Esophagus mucosa (tissue), 1 donor: ENCODE measurements around the gene SPSB3. TPM values are rescaled to one million over a fixed set of nuclear protein-coding genes. Genes with fewer than 3 reads are reported as not detected.

ENCODE experiments used
- ATAC-seq: fragments of 200-7000 bp; cut with Tn5 transposase; one replicate; pipeline ENCODE4 v1.9.1; 2020
- total RNA-seq: library from RNA; stranded (reverse); gene quantifications from one replicate; pipeline ENCODE4 v1.2.4, GENCODE V29; 2023
- donor health status: DM: yes; HTN: yes; CAD: no.

The SPSB3 gene
- total RNA-seq, 1 donor from 2014 or later: 23.5 TPM

GRCh38 chr16:1788095-1788707 lies 5.8 kb upstream of the SPSB3 start:
- no peak for ATAC-seq

GRCh38 chr16:1787322-1788094 lies 5.1 kb upstream of the SPSB3 start:
- no peak for ATAC-seq

GRCh38 chr16:1787056-1787321 lies 4.6 kb upstream of the SPSB3 start:
- ATAC-seq: no peak

GRCh38 chr16:1786242-1787055 lies 4.1 kb upstream of the SPSB3 start:
- ATAC-seq: no peak

- ATAC-seq: no peak
Observed at GRCh38 chr16:1785846-1786170, 3.4 kb upstream of the SPSB3 start.

- no peak for ATAC-seq
Observed at GRCh38 chr16:1784977-1785845, 2.8 kb upstream of the SPSB3 start.

- peak; percentile 14 for ATAC-seq
Observed at GRCh38 chr16:1781758-1782407, 488 bp downstream of the SPSB3 start.

GRCh38 chr16:1781254-1781653 lies 1.1 kb downstream of the SPSB3 start:
- no peak for ATAC-seq

- ATAC-seq: no peak
Observed at GRCh38 chr16:1780677-1781072, 1.7 kb downstream of the SPSB3 start.

- peak; percentile 14 for ATAC-seq
Observed at GRCh38 chr16:1779741-1780676, 2.4 kb downstream of the SPSB3 start.

- no peak for ATAC-seq
Observed at GRCh38 chr16:1779234-1779701, 3.1 kb downstream of the SPSB3 start.

- no peak for ATAC-seq
Observed at GRCh38 chr16:1778200-1779179, 3.9 kb downstream of the SPSB3 start.

GRCh38 chr16:1777375-1778199 lies 4.8 kb downstream of the SPSB3 start:
- no peak for ATAC-seq

- ATAC-seq: no peak
Observed at GRCh38 chr16:1776991-1777374, 5.4 kb downstream of the SPSB3 start.

- no peak for ATAC-seq
Observed at GRCh38 chr16:1776672-1776955, 5.8 kb downstream of the SPSB3 start.

- ATAC-seq: no peak
Observed at GRCh38 chr16:1775846-1776671, 6.3 kb downstream of the SPSB3 start.

- no peak for ATAC-seq
Observed at GRCh38 chr16:1775006-1775845, 7.1 kb downstream of the SPSB3 start.
